ENCODE results near the gene ARRDC2.

- no peak for TF ChIP-seq SP1 (IDR thresholded peaks at IDR 0.05)
- no peak for TF ChIP-seq CTBP1 (IDR thresholded peaks at IDR 0.05; ENCODE audit: borderline replicate concordance)
- no peak for TF ChIP-seq ARNT (IDR thresholded peaks at IDR 0.05)
- no peak for TF ChIP-seq FOXA1 (IDR thresholded peaks at IDR 0.05)
- TF ChIP-seq HDGF (IDR thresholded peaks at IDR 0.05; ENCODE audit: borderline replicate concordance): no peak
- no peak for TF ChIP-seq ZNF384 (IDR thresholded peaks at IDR 0.05)
- no peak for TF ChIP-seq SUZ12 (IDR thresholded peaks at IDR 0.05)
- TF ChIP-seq BHLHE40 (IDR thresholded peaks at IDR 0.05; ENCODE audit: borderline replicate concordance): no peak
- TF ChIP-seq L3MBTL2 (conservative IDR thresholded peaks at IDR 0.05): no peak
- no peak for TF ChIP-seq FOXK2 (IDR thresholded peaks at IDR 0.05)
- TF ChIP-seq FOXM1 (IDR thresholded peaks at IDR 0.05; ENCODE audit: borderline replicate concordance): no peak
- no peak for TF ChIP-seq LEF1 (IDR thresholded peaks at IDR 0.05; ENCODE audit: borderline replicate concordance)
These were observed 52.5 kb downstream of the ARRDC2 start for GRCh38 chr19:18060472-18060871.

All from HEK293T (cell line).